Glomerular visceral epithelial cell (primary cell): Measurements from ENCODE around the gene MKLN1.

Experiments used
- DNase-seq: peaks from one replicate; pipeline ENCODE4 v3.0.0-alpha.2; 2016; ENCODE audit errors: extremely low spot score

The MKLN1 gene

DNA sequence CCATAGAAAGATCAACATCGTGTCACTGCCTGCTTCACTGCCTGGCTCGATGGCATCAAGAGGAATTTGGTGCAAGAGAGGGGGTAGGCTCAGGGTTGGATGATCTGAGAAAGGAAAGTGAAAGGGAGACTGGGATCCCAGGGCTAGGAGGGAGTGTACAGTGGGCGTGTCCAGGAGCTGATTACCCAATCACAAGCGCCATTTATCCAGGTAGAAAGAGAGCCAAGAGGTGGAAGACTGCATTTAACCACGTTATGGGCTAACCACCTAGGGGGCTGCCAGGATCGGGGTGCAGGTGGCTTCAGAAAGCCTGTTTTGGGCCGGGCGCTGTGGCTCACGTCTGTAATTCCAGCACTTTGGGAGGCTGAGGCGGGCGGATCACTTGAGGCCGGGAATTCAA, 218.4 kb downstream of the MKLN1 start:
- DNase-seq, result peak; percentile 9
